ENCODE results near the gene TRIL. TPM values are rescaled to one million over a fixed set of nuclear protein-coding genes. Genes with fewer than 3 reads are reported as not detected.

Gene TRIL
- total RNA-seq, 4 donors from 2014 or later = 1.4 to 6.5 (median 2.1) TPM

GRCh38 chr7:28905464-28905863, 52.7 kb downstream of the TRIL start:
- DNase-seq = no peak
- Histone ChIP-seq H3K9me3 (no peaks in the 10 kb centered on the region), H3K27ac (no peak overlapping the region), H3K27me3 (no peaks in the 10 kb centered on the region), H3K36me3 (no peaks in the 10 kb centered on the region), H3K4me1 (peaks cover 0 to 17% (median 0%) of the 10 kb centered on the region in 3 donors), H3K4me3 (no peak overlapping the region)
- 94 to 96% methylated on average over 3 of the region's 3 CpGs for WGBS, 2 donors
- intact Hi-C loops (cut with DNase I) = no loop called here
- no peak for TF ChIP-seq CTCF (IDR thresholded peaks at IDR 0.05)
- no peak for TF ChIP-seq POLR2A (IDR thresholded peaks at IDR 0.05)

GRCh38 chr7:28904578-28905048, 53.5 kb downstream of the TRIL start:
- Histone ChIP-seq H3K27me3 (no peaks in the 10 kb centered on the region), H3K27ac (peak overlapping the region in 2 of 4 donors; percentile 26 to 42), H3K9me3 (no peaks in the 10 kb centered on the region), H3K4me3 (peak overlapping the region in 3 of 4 donors; percentile 28 to 52 (median 30)), H3K4me1 (peaks cover 0 to 17% (median 0%) of the 10 kb centered on the region in 3 donors), H3K36me3 (no peaks in the 10 kb centered on the region)
- intact Hi-C loops (cut with DNase I) = no loop called here
- TF ChIP-seq POLR2A (IDR thresholded peaks at IDR 0.05) = no peak
- no peak for TF ChIP-seq CTCF (IDR thresholded peaks at IDR 0.05)
- WGBS, 2 donors = 30 to 33% methylated on average over 9 to 10 of the region's 10 CpGs
- DNase-seq = no peak

- no peaks in the 10 kb centered on the region for H3K27me3 ChIP-seq
- no peak for DNase-seq
- no peaks in the 10 kb centered on the region for H3K36me3 ChIP-seq
- intact Hi-C loops (cut with DNase I) = no loop called here
- no peaks in the 10 kb centered on the region for H3K9me3 ChIP-seq
- WGBS, 2 donors = 20 to 26% methylated on average over 4 of the region's 4 CpGs
- peak overlapping the region in 2 of 4 donors; percentile 26 to 42 for H3K27ac ChIP-seq
- H3K4me3 ChIP-seq = peak overlapping the region in 3 of 4 donors; percentile 28 to 52 (median 30)
- H3K4me1 ChIP-seq = peaks cover 0 to 17% (median 0%) of the 10 kb centered on the region in 3 donors
- TF ChIP-seq POLR2A (IDR thresholded peaks at IDR 0.05) (no peak), CTCF (IDR thresholded peaks at IDR 0.05) (no peak)
Measured at GRCh38 chr7:28903730-28904577, 54.2 kb downstream of the TRIL start.

Other genes with a start within 250 kb of the TRIL start
- 10 to 100 TPM in 2 of 4 donors, 1 to 10 TPM in 2; 3.9 to 34.1 (median 15.7) TPM for gene CPVL, start 188.2 kb upstream of the TRIL start, total RNA-seq
- 1 to 10 TPM in 2 of 4 donors, under 1 TPM in 2; 0.08 to 8.6 (median 1.7) TPM for gene CHN2, start 236.4 kb upstream of the TRIL start, total RNA-seq

All from esophagus squamous epithelium (tissue), 5 donors.